Mammary epithelial cell (primary cell): ENCODE data around the gene GATA3.

Experiments
- CTCF ChIP-seq, 2 donors: IDR thresholded peaks in 1 of 2; conservative IDR thresholded peaks in 1 of 2; 2 replicates each; pipeline ENCODE4 v1.5.1; 2011 to 2012; ENCODE audit warnings: inconsistent platforms in 2 of 2, low read length in 2 of 2, mild to moderate bottlenecking in 2 of 2, control low read depth in 1 of 2, low read depth in 1 of 2; ENCODE audit not compliant: insufficient read depth in 1 of 2; ENCODE audit errors: extremely low read depth in 1 of 2
- EZH2 ChIP-seq: IDR thresholded peaks from 2 replicates; pipeline ENCODE4 v1.6.1; 2012; ENCODE audit warnings: low read length, inconsistent platforms, borderline replicate concordance

GRCh38 chr10:8104721-8105120, 50.2 kb downstream of the GATA3 start:
- no peak for TF ChIP-seq CTCF (conservative IDR thresholded peaks at IDR 0.05 in 1 of 2, IDR thresholded peaks at IDR 0.05 in 1 of 2; ENCODE audit: extremely low read depth in 1 of 2, insufficient read depth in 1 of 2, low read depth in 1 of 2, low read length in 2 of 2)
- no peak for TF ChIP-seq EZH2
